ENCODE data around the gene MCRS1.

Gene MCRS1

GRCh38 chr12:49582201-49582600, 14.3 kb upstream of the MCRS1 start:
- DNase-seq, result no peak

GRCh38 chr12:49580572-49581535, 12.9 kb upstream of the MCRS1 start:
- peak; percentile 67 to 68 for DNase-seq

- DNase-seq, result no peak
These were observed 10.7 kb upstream of the MCRS1 start for GRCh38 chr12:49578471-49579112.

- DNase-seq, result no peak
These were observed 9.8 kb upstream of the MCRS1 start for GRCh38 chr12:49577589-49578315.

GRCh38 chr12:49568442-49569162, 660 bp upstream of the MCRS1 start:
- peak; percentile 11 to 34 for DNase-seq

GRCh38 chr12:49567302-49567610, 686 bp downstream of the MCRS1 start:
- no peak for DNase-seq

- DNase-seq, result no peak
These were observed 1.6 kb downstream of the MCRS1 start for GRCh38 chr12:49566361-49566760.

GRCh38 chr12:49565406-49566265, 2.3 kb downstream of the MCRS1 start:
- DNase-seq, result no peak

- no peak for DNase-seq
These were observed 3.1 kb downstream of the MCRS1 start for GRCh38 chr12:49564686-49565405.

- no peak for DNase-seq
These were observed 3.8 kb downstream of the MCRS1 start for GRCh38 chr12:49563951-49564685.

GRCh38 chr12:49562831-49563230, 5.1 kb downstream of the MCRS1 start:
- DNase-seq, result no peak

- no peak for DNase-seq
These were observed 5.7 kb downstream of the MCRS1 start for GRCh38 chr12:49562233-49562632.

- DNase-seq, result no peak
These were observed 7.2 kb downstream of the MCRS1 start for GRCh38 chr12:49560695-49561094.

- no peak for DNase-seq
These were observed 8.8 kb downstream of the MCRS1 start for GRCh38 chr12:49559011-49559675.

- DNase-seq, result no peak
These were observed 9.4 kb downstream of the MCRS1 start for GRCh38 chr12:49558526-49558925.

- DNase-seq, result no peak
These were observed 10.1 kb downstream of the MCRS1 start for GRCh38 chr12:49557917-49558215.

- no peak for DNase-seq
These were observed 10.6 kb downstream of the MCRS1 start for GRCh38 chr12:49557187-49557916.

- DNase-seq, result no peak
These were observed 11.4 kb downstream of the MCRS1 start for GRCh38 chr12:49556391-49557186.

All from inflammatory macrophage (primary cell).